ENCODE results near the gene GPR107. TPM values are rescaled to one million over a fixed set of nuclear protein-coding genes. Genes with fewer than 3 reads are reported as not detected.

Gene GPR107
- total and polyA plus RNA-seq, 2 of the 8 experiments (the other 6 are each of a cell fraction or from before 2014, with no cell fraction given) = 19.3 to 30.7 TPM

DNA sequence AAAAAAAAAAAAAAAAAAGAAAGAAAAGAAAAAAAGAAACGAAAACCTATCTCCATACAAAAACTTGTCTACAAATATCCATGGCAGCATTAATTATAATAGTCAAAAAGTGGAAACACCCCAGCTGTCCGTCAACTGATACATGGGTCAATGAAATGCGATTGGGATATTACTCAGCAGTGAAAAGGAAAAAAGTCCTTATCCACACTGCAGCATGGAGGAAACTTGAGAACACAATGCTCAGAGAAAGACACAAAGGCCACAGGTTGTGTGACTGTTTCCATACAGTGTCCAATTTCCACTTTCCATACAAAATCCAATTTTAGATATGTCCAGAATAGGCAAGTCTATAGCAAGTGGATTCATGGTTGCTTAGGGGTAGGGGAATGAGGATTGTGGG lies 94.2 kb downstream of the GPR107 start (continued):
- TF ChIP-seq, protein P1, sequence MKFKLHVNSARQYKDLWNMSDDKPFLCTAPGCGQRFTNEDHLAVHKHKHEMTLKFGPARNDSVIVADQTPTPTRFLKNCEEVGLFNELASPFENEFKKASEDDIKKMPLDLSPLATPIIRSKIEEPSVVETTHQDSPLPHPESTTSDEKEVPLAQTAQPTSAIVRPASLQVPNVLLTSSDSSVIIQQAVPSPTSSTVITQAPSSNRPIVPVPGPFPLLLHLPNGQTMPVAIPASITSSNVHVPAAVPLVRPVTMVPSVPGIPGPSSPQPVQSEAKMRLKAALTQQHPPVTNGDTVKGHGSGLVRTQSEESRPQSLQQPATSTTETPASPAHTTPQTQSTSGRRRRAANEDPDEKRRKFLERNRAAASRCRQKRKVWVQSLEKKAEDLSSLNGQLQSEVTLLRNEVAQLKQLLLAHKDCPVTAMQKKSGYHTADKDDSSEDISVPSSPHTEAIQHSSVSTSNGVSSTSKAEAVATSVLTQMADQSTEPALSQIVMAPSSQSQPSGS (IDR thresholded peaks at IDR 0.05; ENCODE audit: low read length) = no peak
- no peak for TF ChIP-seq KDM4A (IDR thresholded peaks at IDR 0.05; ENCODE audit: low read depth, low read length, severe bottlenecking)
- TF ChIP-seq MAFK (IDR thresholded peaks at IDR 0.05; ENCODE audit: low read depth, low read length) = no peak
- TF ChIP-seq PHF8 (conservative IDR thresholded peaks at IDR 0.05; ENCODE audit: low read depth, low read length) = no peak
- no peak for TF ChIP-seq RFX5 (IDR thresholded peaks at IDR 0.05; ENCODE audit: borderline replicate concordance, low read depth, low read length)
- no peak for TF ChIP-seq CBX8 (IDR thresholded peaks at IDR 0.05; ENCODE audit: borderline replicate concordance, low read depth, low read length)
